G401 (cell line): ENCODE data around the gene ALB. TPM values are rescaled to one million over a fixed set of nuclear protein-coding genes. Genes with fewer than 3 reads are reported as not detected.
"Not testable (repeated sequence)": the region's sequence is repeated elsewhere in the genome, so short reads cannot be mapped to it uniquely, and the experiment has no call there.

Experiments used
- DNase-seq: peaks from one replicate; pipeline ENCODE4 v3.0.0-alpha.2; 2015; ENCODE audit warnings: low spot score
- in situ Hi-C: cut with HindIII; loops from 2 replicates; pipeline ENCODE4 v1.10.0; 2016; ENCODE audit warnings: low sequenced_read_pairs, mixed read lengths
- total RNA-seq: library from RNA; depleted of rRNA; stranded (reverse); fragments of >200 nt; shearing (Covaris generic); gene quantifications from 2 replicates; pipeline ENCODE4 v1.2.3, GENCODE V29; 2014; rRNA removed

The ALB gene
- total RNA-seq, result not detected in 2 replicates

DNA sequence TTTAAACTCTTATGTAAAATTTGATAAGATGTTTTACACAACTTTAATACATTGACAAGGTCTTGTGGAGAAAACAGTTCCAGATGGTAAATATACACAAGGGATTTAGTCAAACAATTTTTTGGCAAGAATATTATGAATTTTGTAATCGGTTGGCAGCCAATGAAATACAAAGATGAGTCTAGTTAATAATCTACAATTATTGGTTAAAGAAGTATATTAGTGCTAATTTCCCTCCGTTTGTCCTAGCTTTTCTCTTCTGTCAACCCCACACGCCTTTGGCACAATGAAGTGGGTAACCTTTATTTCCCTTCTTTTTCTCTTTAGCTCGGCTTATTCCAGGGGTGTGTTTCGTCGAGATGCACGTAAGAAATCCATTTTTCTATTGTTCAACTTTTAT lies at the start of gene ALB:
ALB (plus strand) TSS at position 246 of the 400 bp plus-strand sequence; CDS start at position 287, 41 bp downstream.
- DNase-seq, result no peak
- in situ Hi-C loops, result no loop called here

DNA sequence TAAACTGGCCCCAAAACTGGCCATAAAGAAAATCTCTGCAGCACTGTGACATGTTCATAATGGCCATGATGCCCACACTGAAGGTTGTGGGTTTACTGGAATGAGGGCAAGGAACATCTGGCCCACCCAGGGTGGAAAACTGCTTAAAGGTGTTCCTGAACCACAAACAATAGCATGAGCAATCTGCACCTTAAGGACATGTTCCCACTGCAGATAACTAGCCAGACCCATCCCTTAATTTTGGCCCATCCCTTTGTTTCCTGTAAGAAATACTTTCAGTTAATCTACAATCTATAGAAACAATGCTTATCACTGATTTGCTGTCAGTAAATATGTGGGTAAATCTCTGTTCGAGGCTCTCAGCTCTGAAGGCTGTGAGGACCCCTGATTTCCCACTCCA lies 46.9 kb upstream of the ALB start:
- in situ Hi-C loops, DNase-seq: not testable (repeated sequence)

DNA sequence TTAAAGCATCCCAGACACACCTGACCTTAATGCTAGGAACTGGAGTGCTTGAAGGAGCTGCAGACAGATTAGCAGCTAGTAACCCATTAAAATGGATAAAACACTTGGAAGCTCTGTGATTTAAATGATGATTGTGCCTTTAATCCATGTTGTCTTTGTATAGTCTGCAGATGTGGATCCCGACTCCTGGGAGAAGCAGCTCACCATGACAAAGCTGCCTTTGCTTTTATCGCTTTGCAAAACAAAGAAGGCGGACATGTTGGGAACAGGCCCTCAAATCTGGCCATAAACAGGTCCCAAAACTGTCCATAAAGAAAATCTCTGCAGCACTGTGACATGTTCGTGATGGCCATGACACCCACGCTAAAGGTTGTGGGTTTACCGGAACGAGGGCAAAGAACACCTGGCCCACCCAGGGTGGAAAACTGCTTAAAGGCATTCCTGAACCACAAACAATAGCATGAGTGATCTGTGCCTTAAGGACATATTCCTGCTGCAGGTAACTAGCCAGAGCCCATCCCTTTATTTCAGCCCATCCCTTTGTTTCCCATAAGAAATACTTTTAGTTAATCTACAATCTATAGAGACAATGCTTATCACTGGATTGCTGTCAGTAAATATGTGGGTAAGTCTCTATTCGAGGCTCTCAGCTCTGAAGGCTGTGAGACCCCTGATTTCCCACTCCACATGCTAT lies 34.4 kb upstream of the ALB start:
- in situ Hi-C loops, DNase-seq: not testable (repeated sequence)

DNA sequence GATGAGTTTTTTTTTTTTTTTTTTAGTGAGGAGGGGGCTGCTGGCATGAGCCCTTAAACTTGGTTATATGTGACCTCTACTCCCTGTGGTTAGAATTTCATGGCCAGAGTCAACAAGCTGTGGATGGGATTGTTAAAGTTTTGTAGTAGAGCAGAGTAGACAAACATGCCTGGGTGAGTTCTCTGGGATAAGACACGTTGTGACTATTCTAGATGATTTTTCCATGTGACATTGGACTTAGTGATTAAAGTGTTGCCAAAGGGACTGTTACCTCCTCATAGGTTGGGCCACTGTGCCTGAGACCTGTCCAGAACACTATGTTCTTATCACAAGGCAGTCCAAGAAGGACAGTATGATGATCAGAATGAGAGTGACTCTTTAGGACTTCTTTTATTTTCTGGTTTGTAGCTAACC lies 28.8 kb upstream of the ALB start:
- in situ Hi-C loops, result no loop called here
- no peak for DNase-seq

- in situ Hi-C loops, result no loop called here
- DNase-seq, result no peak
Measured at GRCh38 chr4:73376251-73376650, 27.8 kb upstream of the ALB start.

DNA sequence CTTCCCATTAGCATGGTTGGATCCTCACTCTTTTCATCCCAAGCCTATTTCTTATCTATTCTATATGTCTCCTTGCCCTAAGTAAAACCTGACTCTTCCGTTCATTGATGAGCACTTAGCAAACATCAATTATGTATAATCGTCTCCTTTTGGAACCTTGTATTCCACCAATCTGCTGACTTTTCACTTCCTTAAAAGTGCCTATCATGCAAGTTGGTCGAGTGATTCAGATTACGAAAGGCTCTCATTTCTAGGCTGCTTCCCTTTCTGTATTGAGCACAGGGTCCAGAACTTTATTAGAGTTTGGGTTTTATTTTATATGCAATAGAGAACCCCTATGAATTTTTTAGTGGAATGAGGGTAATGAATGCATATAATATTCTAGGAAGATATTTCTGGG lies 27.1 kb upstream of the ALB start:
- DNase-seq, result no peak
- in situ Hi-C loops, result no loop called here

DNA sequence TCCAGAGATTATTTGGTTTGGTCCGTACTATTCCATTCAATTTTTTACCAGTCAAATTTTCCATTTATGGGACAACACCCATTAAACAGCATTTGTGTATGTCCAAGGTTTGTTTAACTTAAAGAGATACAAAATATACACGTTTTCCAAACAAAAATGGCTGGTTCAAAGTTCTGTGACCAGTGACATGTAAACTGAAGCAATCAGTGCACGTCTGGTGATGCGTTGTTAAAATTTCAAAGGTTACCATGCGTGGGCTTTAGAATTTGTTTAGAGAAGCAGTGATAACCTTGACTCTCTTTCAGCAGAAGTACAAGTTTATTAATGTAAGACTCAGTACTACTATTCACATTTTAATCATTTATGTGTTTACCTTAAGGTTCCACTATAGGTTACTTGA lies 25.2 kb upstream of the ALB start:
- DNase-seq, result no peak
- in situ Hi-C loops, result no loop called here

- in situ Hi-C loops, result no loop called here
- DNase-seq, result no peak
Measured at GRCh38 chr4:73379946-73380345, 24.1 kb upstream of the ALB start.

DNA sequence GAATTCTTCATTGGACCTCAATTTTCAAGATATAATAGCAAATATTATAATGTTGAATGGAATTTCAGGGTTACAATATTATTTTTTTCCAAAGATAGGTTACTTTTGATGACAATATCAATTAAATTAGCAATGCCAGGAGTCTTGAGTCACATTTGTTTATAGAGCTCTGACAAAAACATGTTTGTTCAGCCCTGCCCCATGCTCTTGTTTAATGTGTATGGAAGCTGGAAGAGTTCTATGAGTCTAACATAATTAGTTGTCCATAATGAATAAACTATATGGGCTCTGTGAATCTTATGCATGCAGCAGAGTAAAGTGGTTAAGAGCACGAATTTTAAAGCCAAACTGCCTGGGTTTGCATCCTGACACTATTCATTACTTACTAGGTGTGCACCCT lies 22.9 kb upstream of the ALB start:
- in situ Hi-C loops, result no loop called here
- no peak for DNase-seq

GRCh38 chr4:73383452-73383851 lies 20.6 kb upstream of the ALB start:
- DNase-seq, result no peak
- in situ Hi-C loops, result no loop called here

DNA sequence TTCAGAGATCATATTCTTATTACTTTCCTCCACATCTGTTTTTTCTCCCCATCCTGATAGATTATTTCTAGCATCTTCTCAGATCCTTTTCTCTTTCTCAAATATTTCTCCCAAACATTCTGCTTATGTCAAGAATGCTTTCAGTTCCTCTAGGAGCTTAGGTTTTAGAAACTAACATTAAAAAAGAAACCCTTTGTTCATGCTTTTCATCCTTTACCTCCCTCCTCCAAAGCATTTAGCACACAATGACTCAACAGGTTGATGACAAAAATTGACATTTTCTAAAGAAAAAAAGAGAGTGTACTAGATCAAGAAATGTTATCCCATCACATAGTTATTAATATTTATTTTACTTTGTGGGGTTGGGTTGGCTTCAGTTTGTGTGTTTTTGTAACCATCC lies 16.5 kb upstream of the ALB start:
- no peak for DNase-seq
- in situ Hi-C loops, result no loop called here

- no peak for DNase-seq
- in situ Hi-C loops, result no loop called here
Measured at GRCh38 chr4:73388887-73389286, 15.2 kb upstream of the ALB start.

- in situ Hi-C loops, DNase-seq: not testable (repeated sequence)
Measured at GRCh38 chr4:73389663-73390062, 14.4 kb upstream of the ALB start.

DNA sequence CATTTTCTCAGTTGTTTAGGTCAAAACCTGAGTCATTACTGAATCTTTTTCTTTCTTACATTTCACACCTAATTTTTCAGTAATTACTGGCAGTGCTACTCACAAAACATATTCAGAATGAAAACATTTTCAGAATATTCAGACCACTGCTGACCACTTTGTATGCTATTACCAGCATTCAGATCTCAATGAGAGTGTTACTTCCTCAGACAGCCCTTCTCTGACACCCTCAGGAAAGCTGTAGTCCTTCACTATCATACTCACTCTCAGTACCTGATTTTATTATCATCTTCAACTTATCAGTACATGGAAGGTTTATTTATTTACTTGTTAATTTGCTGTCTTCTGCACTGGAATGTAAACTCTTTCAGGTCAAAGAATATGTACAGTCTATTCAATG lies 12.3 kb upstream of the ALB start:
- in situ Hi-C loops, result no loop called here
- DNase-seq, result no peak

DNA sequence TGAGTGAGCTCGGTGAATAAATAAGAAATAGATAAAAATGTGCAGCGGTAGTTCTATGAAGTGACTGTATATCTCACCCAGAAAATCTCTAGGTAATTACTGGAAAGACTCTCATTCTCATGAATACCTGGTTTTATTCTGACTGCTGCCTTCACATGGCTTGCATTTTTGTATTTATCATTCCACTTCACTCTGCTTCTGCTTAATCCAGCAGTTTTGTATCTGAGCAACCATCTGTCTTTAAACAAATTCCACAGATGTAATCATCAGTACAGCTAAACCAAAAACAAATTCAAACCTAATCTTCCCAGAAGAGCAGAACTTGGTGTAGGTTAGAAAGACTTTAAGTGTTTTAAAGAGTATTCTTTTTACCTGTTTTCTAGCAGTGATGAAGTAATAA lies 11.2 kb upstream of the ALB start:
- DNase-seq, result no peak
- in situ Hi-C loops, result no loop called here

DNA sequence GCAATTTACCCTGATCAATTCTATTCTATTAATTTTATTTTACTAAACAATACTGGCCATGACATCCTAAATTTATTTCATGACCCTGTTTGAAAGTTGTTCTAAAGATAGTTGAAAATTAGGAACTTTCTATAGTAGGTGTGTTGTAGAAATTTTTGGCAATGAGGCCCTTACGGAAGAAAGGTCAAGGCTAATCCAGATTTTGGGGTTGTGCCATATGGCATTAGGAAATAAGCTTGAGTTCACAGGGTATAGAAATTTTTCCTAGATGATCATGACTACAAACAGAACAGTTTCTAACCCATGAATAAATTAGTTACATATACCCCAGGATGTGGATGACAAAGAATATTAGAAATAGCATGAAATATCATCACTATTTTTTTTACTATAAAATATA lies 7.8 kb upstream of the ALB start:
- DNase-seq, result no peak
- in situ Hi-C loops, result no loop called here

DNA sequence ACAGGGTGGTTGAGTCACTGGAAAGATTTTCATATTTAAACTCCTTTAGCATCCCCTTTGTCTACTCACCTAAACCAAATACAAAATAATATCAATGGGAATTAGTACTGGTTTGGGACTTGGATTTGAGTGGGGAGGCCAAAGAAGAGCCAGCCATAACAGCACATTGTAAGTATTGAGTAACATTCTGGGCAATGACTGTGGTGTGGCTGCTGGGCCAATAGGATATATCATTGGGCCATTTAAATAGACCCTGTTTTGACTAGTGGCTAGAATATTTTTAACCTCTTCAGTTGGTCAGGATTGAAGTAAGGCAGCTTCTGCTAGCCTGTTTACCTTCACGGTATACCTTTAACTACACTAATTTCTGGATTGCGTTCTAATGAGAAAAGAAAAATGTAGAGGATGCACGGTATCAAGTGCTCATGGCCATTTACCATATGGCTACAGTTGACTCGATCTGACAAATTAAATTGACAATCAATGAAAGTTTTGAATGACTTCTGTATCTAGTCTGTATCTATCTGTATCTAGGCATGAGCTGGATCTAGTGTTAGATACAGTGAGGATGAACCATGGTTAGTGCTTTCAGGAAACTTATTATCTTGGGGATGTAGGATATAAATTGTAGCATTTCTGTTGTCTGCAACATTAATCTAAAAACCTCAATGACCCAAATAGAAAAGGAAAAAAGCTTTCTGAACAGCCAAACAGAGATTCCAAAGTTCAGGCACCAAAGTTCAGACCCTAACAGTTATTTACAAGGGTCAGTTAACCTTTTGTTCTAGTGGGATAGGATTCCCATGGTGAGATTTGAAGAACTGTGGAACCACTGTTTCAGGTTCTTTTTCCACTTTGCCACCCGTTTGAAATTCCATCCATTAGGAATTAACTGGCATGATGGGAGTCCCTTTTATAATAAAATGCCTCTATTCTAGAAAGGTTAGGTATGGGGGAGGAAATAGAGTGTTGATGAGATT lies 6.8 kb upstream of the ALB start:
- DNase-seq, result no peak
- in situ Hi-C loops, result no loop called here

DNA sequence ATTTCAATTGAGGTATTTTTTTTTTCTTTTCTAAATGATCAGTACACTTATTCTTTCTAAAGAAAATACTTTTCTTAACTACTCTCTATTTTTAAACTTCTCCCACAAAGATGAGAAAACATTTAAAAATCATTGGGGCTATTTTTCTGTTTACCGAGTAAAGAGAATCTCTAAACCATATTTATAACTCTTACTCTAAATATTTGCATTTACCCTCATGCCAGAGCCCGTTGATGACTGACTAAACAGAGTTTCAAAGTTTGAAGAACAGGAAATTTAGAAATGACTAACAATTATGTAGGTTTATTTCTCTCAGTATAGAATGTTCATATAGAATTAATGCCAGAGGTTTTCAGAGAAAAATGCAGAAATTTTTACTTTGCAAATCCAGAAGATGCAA lies 2.7 kb upstream of the ALB start:
- no peak for DNase-seq
- in situ Hi-C loops, result no loop called here

DNA sequence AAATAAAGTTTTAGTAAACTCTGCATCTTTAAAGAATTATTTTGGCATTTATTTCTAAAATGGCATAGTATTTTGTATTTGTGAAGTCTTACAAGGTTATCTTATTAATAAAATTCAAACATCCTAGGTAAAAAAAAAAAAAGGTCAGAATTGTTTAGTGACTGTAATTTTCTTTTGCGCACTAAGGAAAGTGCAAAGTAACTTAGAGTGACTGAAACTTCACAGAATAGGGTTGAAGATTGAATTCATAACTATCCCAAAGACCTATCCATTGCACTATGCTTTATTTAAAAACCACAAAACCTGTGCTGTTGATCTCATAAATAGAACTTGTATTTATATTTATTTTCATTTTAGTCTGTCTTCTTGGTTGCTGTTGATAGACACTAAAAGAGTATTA lies 370 bp downstream of the ALB start:
- in situ Hi-C loops, result no loop called here
- no peak for DNase-seq

DNA sequence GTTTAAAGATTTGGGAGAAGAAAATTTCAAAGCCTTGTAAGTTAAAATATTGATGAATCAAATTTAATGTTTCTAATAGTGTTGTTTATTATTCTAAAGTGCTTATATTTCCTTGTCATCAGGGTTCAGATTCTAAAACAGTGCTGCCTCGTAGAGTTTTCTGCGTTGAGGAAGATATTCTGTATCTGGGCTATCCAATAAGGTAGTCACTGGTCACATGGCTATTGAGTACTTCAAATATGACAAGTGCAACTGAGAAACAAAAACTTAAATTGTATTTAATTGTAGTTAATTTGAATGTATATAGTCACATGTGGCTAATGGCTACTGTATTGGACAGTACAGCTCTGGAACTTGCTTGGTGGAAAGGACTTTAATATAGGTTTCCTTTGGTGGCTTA lies 1.1 kb downstream of the ALB start:
- no peak for DNase-seq
- in situ Hi-C loops, result no loop called here

- in situ Hi-C loops, result no loop called here
- no peak for DNase-seq
Measured at GRCh38 chr4:73406548-73406875, 2.4 kb downstream of the ALB start.
